Keratinocyte (primary cell): ENCODE data around the gene TIGD7. TPM values are rescaled to one million over a fixed set of nuclear protein-coding genes. Genes with fewer than 3 reads are reported as not detected.

Experiments
- DNase-seq: peaks from one replicate; pipeline ENCODE4 v3.0.0-alpha.2; 2011; ENCODE audit warnings: low read depth, missing footprints, low spot score
- FAIRE-seq: peaks from 2 replicates; lab custom pipeline; 2011; peaks lifted over from hg19 to GRCh38; lab: Jason Lieb, UNC
- H2AFZ ChIP-seq: 2 replicates; pipeline ENCODE4 v1.6.0; 2012; ENCODE audit warnings: low read length, control low read depth, inconsistent platforms; ENCODE audit not compliant: control insufficient read depth
- H3K27ac ChIP-seq: 2 replicates; pipeline ENCODE4 v1.5.1; 2011; ENCODE audit warnings: low read length; ENCODE audit not compliant: control insufficient read depth, insufficient read depth
- H3K27me3 ChIP-seq: 3 replicates; pipeline ENCODE4 v1.6.0; 2011; ENCODE audit warnings: low read length; ENCODE audit not compliant: control insufficient read depth, insufficient read depth; ENCODE audit errors: extremely low read depth
- H3K36me3 ChIP-seq, 2 experiments: 2 replicates in 1 of 2; 3 replicates in 1 of 2; pipeline ENCODE4 v1.5.1; 2011; ENCODE audit warnings: low read length in 2 of 2, mild to moderate bottlenecking in 1 of 2; ENCODE audit not compliant: control insufficient read depth in 2 of 2, insufficient read depth in 2 of 2; ENCODE audit errors: extremely low read depth in 1 of 2
- H3K4me1 ChIP-seq: 3 replicates; pipeline ENCODE4 v1.5.1; 2011; ENCODE audit warnings: low read length; ENCODE audit not compliant: control insufficient read depth, insufficient read depth; ENCODE audit errors: extremely low read depth
- H3K4me2 ChIP-seq: 3 replicates; pipeline ENCODE4 v1.6.0; 2011; ENCODE audit warnings: low read depth, low read length; ENCODE audit not compliant: control insufficient read depth, insufficient read depth; ENCODE audit errors: extremely low read depth
- H3K4me3 ChIP-seq, 3 experiments: fragments of 200-600 bp in 1 of 3; sonication (generic) in 1 of 3; 2 replicates in 2 of 3; 3 replicates in 1 of 3; pipeline ENCODE4 v1.5.1; 2011 to 2016; ENCODE audit warnings: low read length in 3 of 3, mild to moderate bottlenecking in 3 of 3, control low read depth in 2 of 3, inconsistent platforms in 1 of 3, low read depth in 1 of 3, mixed read lengths in 1 of 3, mixed run types in 1 of 3, moderate library complexity in 1 of 3; ENCODE audit not compliant: control insufficient read depth in 2 of 3, insufficient read depth in 2 of 3; ENCODE audit errors: extremely low read depth in 1 of 3
- H3K79me2 ChIP-seq: 2 replicates; pipeline ENCODE4 v1.6.0; 2012; ENCODE audit warnings: low read length; ENCODE audit not compliant: control insufficient read depth, insufficient read depth
- H3K9ac ChIP-seq: 3 replicates; pipeline ENCODE4 v1.6.0; 2011; ENCODE audit warnings: low read length; ENCODE audit not compliant: control insufficient read depth, insufficient read depth; ENCODE audit errors: extremely low read depth
- H3K9me1 ChIP-seq: 3 replicates; pipeline ENCODE4 v1.6.0; 2011; ENCODE audit warnings: low read length; ENCODE audit not compliant: control insufficient read depth, insufficient read depth; ENCODE audit errors: extremely low read depth
- H3K9me3 ChIP-seq: 2 replicates; pipeline ENCODE4 v1.5.1; 2012; ENCODE audit warnings: low read depth, low read length; ENCODE audit not compliant: control insufficient read depth
- H4K20me1 ChIP-seq: 3 replicates; pipeline ENCODE4 v1.6.0; 2011; ENCODE audit warnings: low read length; ENCODE audit not compliant: control insufficient read depth, insufficient read depth; ENCODE audit errors: extremely low read depth
- EZH2 ChIP-seq: IDR thresholded peaks from one replicate; pipeline ENCODE4 v1.6.1; 2012; ENCODE audit warnings: inconsistent platforms, mild to moderate bottlenecking, low read length, moderate library complexity
- dilution Hi-C: fragments of 300-500 bp; cut with MboI; formaldehyde crosslinking; loops from one replicate; pipeline ENCODE4 v1.7.0; 2020; ENCODE audit warnings: low sequenced_read_pairs; ENCODE audit not compliant: extremely low pct_ligation_motif_present
- polyA plus RNA-seq, 5 experiments: library from polyadenylated mRNA; depleted of rRNA in 3 of 5; stranded (reverse) in 3 of 5; stranded (forward) in 1 of 5; unstranded in 1 of 5; fragments of >200 nt; gene quantifications; 1 replicate in 1 of 5; 2 replicates in 3 of 5; 3 replicates in 1 of 5; pipeline versions ENCODE4 v1.2.1 to v1.2.3, GENCODE V29; 2011 to 2012; ENCODE audit warnings: missing spikeins in 2 of 5, low read depth in 1 of 5, low replicate concordance in 1 of 5
- TF ChIP-seq, protein P1 (sequence below), 3 experiments: IDR thresholded peaks in 1 of 3; conservative IDR thresholded peaks in 1 of 3; optimal IDR thresholded peaks in 1 of 3; 2 replicates in 2 of 3; 3 replicates in 1 of 3; pipeline versions ENCODE3 to v1.5.1; 2011; ENCODE audit warnings: low read length in 3 of 3, mild to moderate bottlenecking in 3 of 3, moderate library complexity in 2 of 3, control low read depth in 1 of 3, inconsistent platforms in 1 of 3; ENCODE audit not compliant: insufficient read depth in 2 of 3; ENCODE audit errors: extremely low read depth in 1 of 3

TIGD7 gene
- polyA plus RNA-seq, 1 donor (not counting 4 experiments of a cell fraction or from before 2014, with no cell fraction given) = 1.6 TPM

DNA sequence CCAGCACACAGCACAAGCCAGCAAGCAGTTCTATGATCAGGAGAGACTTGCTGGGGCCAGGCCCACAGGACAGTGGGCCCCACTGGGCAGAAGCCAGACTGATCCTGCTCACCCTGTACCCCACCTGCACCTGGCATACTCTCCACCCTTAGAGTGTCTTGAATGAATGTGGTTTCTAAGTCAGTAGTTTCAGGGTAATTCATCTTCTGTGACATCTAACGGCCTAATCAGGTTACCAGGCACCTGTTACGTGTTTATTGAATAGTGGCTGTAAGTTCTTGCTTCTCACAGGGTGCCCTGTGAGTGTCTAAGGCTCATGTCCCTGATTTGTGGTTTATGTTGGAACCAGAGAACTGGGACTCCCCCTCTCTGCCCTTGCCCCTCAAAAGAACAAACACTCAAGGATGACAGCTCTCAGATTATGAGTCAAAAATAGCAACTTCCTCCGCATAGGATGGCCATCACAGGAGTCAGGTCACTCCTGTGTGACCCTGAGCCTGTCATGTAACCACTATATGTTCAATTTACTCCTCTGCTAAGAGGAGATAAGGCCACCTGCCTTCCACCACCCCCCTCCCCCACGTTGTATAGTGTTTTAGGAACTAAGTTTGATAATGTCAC lies 43.4 kb upstream of the TIGD7 start:
- Histone ChIP-seq H3K9me3 (no peaks in the 10 kb centered on the region), H4K20me1 (no peaks in the 10 kb centered on the region), H3K36me3 (no peaks in the 10 kb centered on the region), H3K9me1 (no peaks in the 10 kb centered on the region), H3K4me3 (no peak overlapping the region), H3K27ac (no peak overlapping the region), H3K9ac (no peak overlapping the region), H3K4me1 (no peaks in the 10 kb centered on the region), H3K27me3 (no peaks in the 10 kb centered on the region), H2AFZ (no peak overlapping the region), H3K79me2 (no peaks in the 10 kb centered on the region), H3K4me2 (no peak overlapping the region)
- no peak for TF ChIP-seq EZH2
- TF ChIP-seq, protein P1, sequence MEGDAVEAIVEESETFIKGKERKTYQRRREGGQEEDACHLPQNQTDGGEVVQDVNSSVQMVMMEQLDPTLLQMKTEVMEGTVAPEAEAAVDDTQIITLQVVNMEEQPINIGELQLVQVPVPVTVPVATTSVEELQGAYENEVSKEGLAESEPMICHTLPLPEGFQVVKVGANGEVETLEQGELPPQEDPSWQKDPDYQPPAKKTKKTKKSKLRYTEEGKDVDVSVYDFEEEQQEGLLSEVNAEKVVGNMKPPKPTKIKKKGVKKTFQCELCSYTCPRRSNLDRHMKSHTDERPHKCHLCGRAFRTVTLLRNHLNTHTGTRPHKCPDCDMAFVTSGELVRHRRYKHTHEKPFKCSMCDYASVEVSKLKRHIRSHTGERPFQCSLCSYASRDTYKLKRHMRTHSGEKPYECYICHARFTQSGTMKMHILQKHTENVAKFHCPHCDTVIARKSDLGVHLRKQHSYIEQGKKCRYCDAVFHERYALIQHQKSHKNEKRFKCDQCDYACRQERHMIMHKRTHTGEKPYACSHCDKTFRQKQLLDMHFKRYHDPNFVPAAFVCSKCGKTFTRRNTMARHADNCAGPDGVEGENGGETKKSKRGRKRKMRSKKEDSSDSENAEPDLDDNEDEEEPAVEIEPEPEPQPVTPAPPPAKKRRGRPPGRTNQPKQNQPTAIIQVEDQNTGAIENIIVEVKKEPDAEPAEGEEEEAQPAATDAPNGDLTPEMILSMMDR (optimal IDR thresholded peaks at IDR 0.05 in 1 of 3, IDR thresholded peaks at IDR 0.05 in 1 of 3, conservative IDR thresholded peaks at IDR 0.05 in 1 of 3; ENCODE audit: extremely low read depth in 1 of 3, insufficient read depth in 2 of 3, low read length in 3 of 3) = no peak
- DNase-seq (no peak), FAIRE-seq (no peak)
- dilution Hi-C loops = no loop called here

- no peak for DNase-seq
- TF ChIP-seq, protein P1 (optimal IDR thresholded peaks at IDR 0.05 in 1 of 3, IDR thresholded peaks at IDR 0.05 in 1 of 3, conservative IDR thresholded peaks at IDR 0.05 in 1 of 3; ENCODE audit: extremely low read depth in 1 of 3, insufficient read depth in 2 of 3, low read length in 3 of 3) = no peak
- no peak for TF ChIP-seq EZH2
- Histone ChIP-seq H3K4me1 (no peaks in the 10 kb centered on the region), H4K20me1 (no peaks in the 10 kb centered on the region), H3K36me3 (no peaks in the 10 kb centered on the region), H3K27ac (no peak overlapping the region), H3K9me3 (no peaks in the 10 kb centered on the region), H3K9me1 (no peaks in the 10 kb centered on the region), H3K27me3 (no peaks in the 10 kb centered on the region), H2AFZ (no peak overlapping the region), H3K79me2 (no peaks in the 10 kb centered on the region), H3K4me2 (no peak overlapping the region), H3K4me3 (no peak overlapping the region), H3K9ac (no peak overlapping the region)
- dilution Hi-C loops = no loop called here
- no peak for FAIRE-seq
Observed at GRCh38 chr16:3347586-3347985, 42.4 kb upstream of the TIGD7 start.
